ENCODE measurements around the gene CPA4.

CPA4 gene

DNA sequence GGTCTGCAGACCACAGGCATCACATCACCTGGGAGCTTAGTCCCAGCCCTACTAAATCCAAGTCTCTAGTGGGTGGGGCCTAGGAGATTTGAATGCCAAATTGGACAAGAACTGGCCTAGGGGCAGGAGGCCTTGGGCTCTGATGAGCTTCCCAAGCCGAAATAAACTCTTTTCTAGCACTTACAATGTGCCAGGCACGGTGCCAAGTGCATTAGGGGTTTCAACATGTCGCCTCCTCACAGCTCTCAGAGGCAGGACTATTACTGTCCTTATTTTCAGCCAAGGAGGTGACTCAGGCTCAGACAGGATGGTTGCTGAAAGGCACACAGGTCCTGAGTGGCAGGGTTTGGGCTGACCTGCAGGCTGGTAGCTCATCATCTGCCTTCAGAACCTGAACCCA, 78.1 kb downstream of the CPA4 start:
- Histone ChIP-seq H3K9me3 (ENCODE audit: control insufficient read depth, low read depth, low read length) (no peaks in the 10 kb centered on the region), H3K4me3 (ENCODE audit: low read length) (no peak overlapping the region), H3K27ac (ENCODE audit: low read length) (no peak overlapping the region), H3K36me3 (ENCODE audit: control insufficient read depth, low read depth, low read length) (no peaks in the 10 kb centered on the region), H3K4me1 (ENCODE audit: control insufficient read depth, low read depth, low read length) (peaks cover 12% of the 10 kb centered on the region), H3K27me3 (ENCODE audit: control insufficient read depth, insufficient read depth, low read length) (no peaks in the 10 kb centered on the region), H3K9ac (ENCODE audit: low read length) (no peak overlapping the region)

DNA sequence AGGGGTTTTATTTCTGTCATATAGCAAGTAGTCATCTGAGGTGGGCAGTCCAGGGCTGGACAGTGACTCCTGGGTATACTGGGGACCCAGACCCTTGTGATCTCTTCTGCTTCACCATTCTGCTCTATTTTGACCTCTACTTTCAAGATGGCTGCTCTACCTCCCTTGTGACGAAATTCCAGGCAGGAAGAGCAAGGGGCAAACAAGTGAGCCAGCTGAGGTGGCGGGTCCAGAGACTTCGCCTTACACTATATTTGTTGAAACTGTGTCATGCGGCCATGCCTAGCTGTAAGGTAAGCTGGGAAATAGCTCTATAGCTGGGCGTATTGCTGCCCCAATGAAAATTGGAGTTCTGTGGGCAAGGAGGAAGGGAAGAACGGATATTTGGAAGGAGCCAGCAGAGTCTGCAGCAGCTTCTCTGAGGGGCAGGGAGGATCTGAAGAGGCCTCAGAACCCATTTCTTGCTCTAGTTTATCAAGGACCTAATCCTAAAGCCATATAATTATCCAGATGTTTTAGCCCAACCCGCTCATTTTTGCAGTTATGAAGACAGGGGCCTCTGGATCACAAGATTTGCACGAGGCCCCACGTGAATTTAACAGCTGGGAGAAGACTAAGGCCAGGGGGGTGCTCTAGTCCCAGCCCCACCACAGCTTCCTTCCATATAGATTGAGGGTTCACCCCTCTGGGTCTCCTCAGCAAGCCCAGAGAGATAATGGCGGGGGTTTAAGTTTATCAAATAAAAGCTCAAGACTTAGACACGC, 79.6 kb downstream of the CPA4 start:
- no peaks in the 10 kb centered on the region for H3K9me3 ChIP-seq (ENCODE audit: control insufficient read depth, low read depth, low read length)
- H3K36me3 ChIP-seq (ENCODE audit: control insufficient read depth, low read depth, low read length): no peaks in the 10 kb centered on the region
- no peaks in the 10 kb centered on the region for H3K27me3 ChIP-seq (ENCODE audit: control insufficient read depth, insufficient read depth, low read length)
- H3K4me3 ChIP-seq (ENCODE audit: low read length): no peak overlapping the region
- peaks cover 11% of the 10 kb centered on the region for H3K4me1 ChIP-seq (ENCODE audit: control insufficient read depth, low read depth, low read length)
- no peak overlapping the region for H3K9ac ChIP-seq (ENCODE audit: low read length)
- H3K27ac ChIP-seq (ENCODE audit: low read length): no peak overlapping the region

Data from iPS-18a (cell line).